ENCODE measurements around the gene ERC2.

DNA sequence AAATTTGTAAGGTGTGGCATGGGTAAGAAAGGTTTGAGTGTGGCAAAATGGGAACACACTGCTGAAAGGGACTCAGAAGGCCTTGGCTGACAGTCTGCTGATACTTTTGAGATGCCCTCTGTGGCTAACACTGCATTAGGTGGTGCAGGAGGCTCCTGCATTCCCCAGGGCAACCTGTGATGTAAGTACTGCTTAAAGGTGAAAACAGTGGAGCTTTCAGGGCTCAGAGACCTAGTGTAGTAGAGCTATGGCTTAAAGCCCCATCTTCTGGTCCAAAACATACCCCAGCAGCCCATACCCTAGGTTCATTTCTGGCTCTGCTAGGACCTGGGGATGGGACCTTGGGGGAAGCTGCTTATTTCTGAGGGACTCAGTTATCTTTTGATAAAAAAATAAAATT lies 374.1 kb downstream of the ERC2 start:
- no peak for TF ChIP-seq EZH2 (IDR thresholded peaks at IDR 0.05; ENCODE audit: borderline replicate concordance, low read length)
- TF ChIP-seq, protein P1, sequence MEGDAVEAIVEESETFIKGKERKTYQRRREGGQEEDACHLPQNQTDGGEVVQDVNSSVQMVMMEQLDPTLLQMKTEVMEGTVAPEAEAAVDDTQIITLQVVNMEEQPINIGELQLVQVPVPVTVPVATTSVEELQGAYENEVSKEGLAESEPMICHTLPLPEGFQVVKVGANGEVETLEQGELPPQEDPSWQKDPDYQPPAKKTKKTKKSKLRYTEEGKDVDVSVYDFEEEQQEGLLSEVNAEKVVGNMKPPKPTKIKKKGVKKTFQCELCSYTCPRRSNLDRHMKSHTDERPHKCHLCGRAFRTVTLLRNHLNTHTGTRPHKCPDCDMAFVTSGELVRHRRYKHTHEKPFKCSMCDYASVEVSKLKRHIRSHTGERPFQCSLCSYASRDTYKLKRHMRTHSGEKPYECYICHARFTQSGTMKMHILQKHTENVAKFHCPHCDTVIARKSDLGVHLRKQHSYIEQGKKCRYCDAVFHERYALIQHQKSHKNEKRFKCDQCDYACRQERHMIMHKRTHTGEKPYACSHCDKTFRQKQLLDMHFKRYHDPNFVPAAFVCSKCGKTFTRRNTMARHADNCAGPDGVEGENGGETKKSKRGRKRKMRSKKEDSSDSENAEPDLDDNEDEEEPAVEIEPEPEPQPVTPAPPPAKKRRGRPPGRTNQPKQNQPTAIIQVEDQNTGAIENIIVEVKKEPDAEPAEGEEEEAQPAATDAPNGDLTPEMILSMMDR (IDR thresholded peaks at IDR 0.05; ENCODE audit: low read length): no peak
